ENCODE measurements around the gene BRSK2.

BRSK2 gene

DNA sequence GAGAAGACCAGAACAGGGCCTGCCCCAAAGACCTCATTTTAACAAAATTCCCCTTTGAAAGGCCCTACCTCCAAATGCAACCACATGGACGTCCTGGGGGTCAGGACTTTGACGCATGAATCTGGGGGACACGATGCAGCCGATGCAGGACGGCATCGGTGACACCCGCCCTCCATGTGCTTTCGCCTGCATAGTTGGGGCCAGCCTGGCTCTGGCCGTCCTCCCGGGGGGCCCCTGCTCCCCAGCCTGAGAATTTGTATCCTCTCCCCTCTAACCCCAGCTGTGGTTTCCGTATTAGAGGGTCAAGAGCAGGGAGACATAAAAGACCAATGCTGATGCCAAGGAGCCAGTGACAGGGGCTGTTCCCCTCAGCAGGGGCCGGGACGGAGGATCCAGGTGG, 18.4 kb upstream of the BRSK2 start:
- no peaks in the 10 kb centered on the region for H3K79me2 ChIP-seq (ENCODE audit: control insufficient read depth, insufficient read depth, low read length)
- no peak overlapping the region for H4K8ac ChIP-seq (ENCODE audit: low read depth, low read length)
- H3K56ac ChIP-seq (ENCODE audit: low read length): no peak overlapping the region
- no peak overlapping the region for H2BK15ac ChIP-seq (replicated peaks; ENCODE audit: low read depth)
- H3K9ac ChIP-seq (ENCODE audit: low read length): no peak overlapping the region
- no peaks in the 10 kb centered on the region for H3K4me1 ChIP-seq (ENCODE audit: control insufficient read depth, low read depth, low read length)
- no peaks in the 10 kb centered on the region for H3K36me3 ChIP-seq (ENCODE audit: control insufficient read depth, insufficient read depth, low read length)
- no peak overlapping the region for H3K4me2 ChIP-seq (ENCODE audit: low read length)
- WGBS (ENCODE audit: extremely low coverage, insufficient coverage, low lambda C conversion rate): no CpG with 5 or more reads among the region's 13 CpGs
- no peak for DNase-seq
- H2BK120ac ChIP-seq (ENCODE audit: low read depth, low read length): no peak overlapping the region
- no peak overlapping the region for H4K5ac ChIP-seq (ENCODE audit: low read length)
- no peak overlapping the region for H3K27ac ChIP-seq (ENCODE audit: low read depth, low read length)
- H3K4me3 ChIP-seq (ENCODE audit: low read length): no peak overlapping the region
- no peaks in the 10 kb centered on the region for H3K79me1 ChIP-seq (ENCODE audit: low read length)
- no peaks in the 10 kb centered on the region for H3K27me3 ChIP-seq (ENCODE audit: insufficient read depth, low read length, poor library complexity)
- no peak overlapping the region for H2AK5ac ChIP-seq (ENCODE audit: low read length)
- H3K23ac ChIP-seq (ENCODE audit: low read length): no peak overlapping the region
- H3K18ac ChIP-seq (ENCODE audit: low read length): no peak overlapping the region
- H3K4ac ChIP-seq (ENCODE audit: low read depth, low read length): no peak overlapping the region
- H2BK5ac ChIP-seq (ENCODE audit: low read length): no peak overlapping the region

DNA sequence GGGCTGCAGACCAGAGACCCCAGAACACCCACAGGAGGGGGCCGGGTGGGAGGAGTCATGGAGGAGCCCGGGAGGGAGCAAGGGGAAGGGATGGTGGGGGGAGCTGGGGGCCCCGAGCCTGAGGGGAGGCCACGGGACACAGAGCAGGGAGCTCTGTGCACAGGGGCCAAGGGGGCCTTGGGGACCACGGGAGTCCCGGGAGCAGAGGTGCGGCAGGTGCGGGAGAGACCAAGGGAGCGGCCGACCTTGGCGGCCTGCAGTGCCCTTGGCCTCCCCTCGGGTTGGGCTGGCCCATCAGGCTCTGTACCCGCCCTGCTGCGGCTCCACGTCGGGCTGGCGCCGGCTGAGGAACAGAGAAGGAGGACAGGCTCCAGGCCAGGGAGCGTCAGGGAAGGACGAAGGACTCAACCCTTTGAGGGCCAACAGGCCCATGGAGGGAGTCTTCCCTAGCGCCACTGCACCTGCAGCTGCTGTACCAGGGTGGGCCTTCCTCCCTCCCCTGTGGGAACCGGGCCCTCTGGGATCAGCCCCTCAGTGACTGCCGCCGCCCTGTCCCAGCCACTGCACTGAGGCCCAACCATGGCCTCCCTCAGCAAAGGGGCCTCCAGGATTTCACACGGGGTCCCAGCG, 17.8 kb upstream of the BRSK2 start:
- no peak overlapping the region for H3K4ac ChIP-seq (ENCODE audit: low read depth, low read length)
- H2BK15ac ChIP-seq (replicated peaks; ENCODE audit: low read depth): no peak overlapping the region
- H3K4me1 ChIP-seq (ENCODE audit: control insufficient read depth, low read depth, low read length): no peaks in the 10 kb centered on the region
- H3K27me3 ChIP-seq (ENCODE audit: insufficient read depth, low read length, poor library complexity): no peaks in the 10 kb centered on the region
- H2AK5ac ChIP-seq (ENCODE audit: low read length): no peak overlapping the region
- H3K18ac ChIP-seq (ENCODE audit: low read length): no peak overlapping the region
- no peak overlapping the region for H3K23ac ChIP-seq (ENCODE audit: low read length)
- H3K79me1 ChIP-seq (ENCODE audit: low read length): no peaks in the 10 kb centered on the region
- H4K8ac ChIP-seq (ENCODE audit: low read depth, low read length): no peak overlapping the region
- WGBS (ENCODE audit: extremely low coverage, insufficient coverage, low lambda C conversion rate): no CpG with 5 or more reads among the region's 26 CpGs
- no peak overlapping the region for H3K4me2 ChIP-seq (ENCODE audit: low read length)
- no peak overlapping the region for H4K5ac ChIP-seq (ENCODE audit: low read length)
- no peak overlapping the region for H3K27ac ChIP-seq (ENCODE audit: low read depth, low read length)
- no peaks in the 10 kb centered on the region for H3K79me2 ChIP-seq (ENCODE audit: control insufficient read depth, insufficient read depth, low read length)
- no peaks in the 10 kb centered on the region for H3K36me3 ChIP-seq (ENCODE audit: control insufficient read depth, insufficient read depth, low read length)
- H2BK120ac ChIP-seq (ENCODE audit: low read depth, low read length): no peak overlapping the region
- H3K56ac ChIP-seq (ENCODE audit: low read length): no peak overlapping the region
- no peak overlapping the region for H3K4me3 ChIP-seq (ENCODE audit: low read length)
- H2BK5ac ChIP-seq (ENCODE audit: low read length): no peak overlapping the region
- no peak overlapping the region for H3K9ac ChIP-seq (ENCODE audit: low read length)
- DNase-seq: no peak

DNA sequence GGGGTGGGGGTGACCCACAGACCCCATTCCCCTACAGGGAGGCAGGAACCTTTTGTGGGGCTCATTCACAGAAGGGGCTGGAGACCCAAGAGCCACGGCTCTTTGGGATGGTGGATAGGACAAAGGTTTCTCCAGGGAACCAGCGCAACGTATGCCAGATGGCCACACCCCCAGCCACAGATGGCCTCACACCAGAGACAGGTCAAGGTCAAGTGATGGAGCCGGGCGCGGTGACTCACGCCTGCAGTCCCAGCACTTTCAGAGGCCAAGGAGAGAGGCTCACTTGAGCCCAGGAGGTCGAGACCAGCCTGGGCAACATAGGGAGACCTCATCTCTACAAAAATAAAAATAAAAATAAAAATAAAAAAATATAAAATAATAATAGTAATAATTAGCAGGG, 17.1 kb upstream of the BRSK2 start:
- no peak overlapping the region for H2BK120ac ChIP-seq (ENCODE audit: low read depth, low read length)
- H3K4ac ChIP-seq (ENCODE audit: low read depth, low read length): no peak overlapping the region
- H3K27ac ChIP-seq (ENCODE audit: low read depth, low read length): no peak overlapping the region
- no peak overlapping the region for H2BK15ac ChIP-seq (replicated peaks; ENCODE audit: low read depth)
- no peak overlapping the region for H3K4me3 ChIP-seq (ENCODE audit: low read length)
- no peak overlapping the region for H3K9ac ChIP-seq (ENCODE audit: low read length)
- no peaks in the 10 kb centered on the region for H3K79me1 ChIP-seq (ENCODE audit: low read length)
- no peak overlapping the region for H2BK5ac ChIP-seq (ENCODE audit: low read length)
- H3K56ac ChIP-seq (ENCODE audit: low read length): no peak overlapping the region
- no peak overlapping the region for H4K5ac ChIP-seq (ENCODE audit: low read length)
- no peaks in the 10 kb centered on the region for H3K27me3 ChIP-seq (ENCODE audit: insufficient read depth, low read length, poor library complexity)
- H3K4me2 ChIP-seq (ENCODE audit: low read length): no peak overlapping the region
- no peak overlapping the region for H4K8ac ChIP-seq (ENCODE audit: low read depth, low read length)
- H2AK5ac ChIP-seq (ENCODE audit: low read length): no peak overlapping the region
- no CpG with 5 or more reads among the region's 8 CpGs for WGBS (ENCODE audit: extremely low coverage, insufficient coverage, low lambda C conversion rate)
- H3K79me2 ChIP-seq (ENCODE audit: control insufficient read depth, insufficient read depth, low read length): no peaks in the 10 kb centered on the region
- no peak for DNase-seq
- no peak overlapping the region for H3K23ac ChIP-seq (ENCODE audit: low read length)
- no peaks in the 10 kb centered on the region for H3K36me3 ChIP-seq (ENCODE audit: control insufficient read depth, insufficient read depth, low read length)
- H3K18ac ChIP-seq (ENCODE audit: low read length): no peak overlapping the region
- no peaks in the 10 kb centered on the region for H3K4me1 ChIP-seq (ENCODE audit: control insufficient read depth, low read depth, low read length)

DNA sequence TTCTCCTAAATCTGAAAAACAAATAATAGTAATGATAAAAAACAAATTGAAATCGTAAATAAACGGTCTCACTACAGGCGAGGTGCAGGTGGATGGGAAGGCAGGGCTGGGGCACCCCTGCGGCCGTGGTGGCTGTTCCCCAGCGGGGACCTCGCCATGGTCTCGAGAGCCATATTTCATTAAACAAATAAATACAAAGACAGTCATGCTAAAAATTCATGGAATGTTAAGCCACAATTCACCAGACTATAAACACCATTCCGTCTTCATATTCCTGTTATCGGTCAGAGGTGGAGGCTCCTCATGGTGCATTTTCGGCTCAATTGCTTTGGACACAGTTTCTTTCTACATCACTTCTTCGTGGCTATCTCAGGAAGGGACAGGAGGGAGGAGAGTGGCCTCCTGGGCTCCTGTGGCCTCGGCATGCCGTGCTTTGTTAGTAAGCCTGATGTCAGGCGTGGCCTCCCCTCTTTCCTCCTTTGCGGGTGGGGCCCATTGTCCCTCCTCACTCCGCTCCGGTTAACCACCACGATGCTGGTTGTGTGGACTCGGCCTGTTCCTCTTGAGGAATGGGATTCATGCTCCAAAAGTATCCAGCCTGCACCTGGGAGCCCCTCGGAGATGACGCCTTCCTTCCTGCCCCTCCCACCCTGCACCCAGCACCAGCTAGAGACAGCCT, 16.1 kb upstream of the BRSK2 start:
- Histone ChIP-seq H2BK120ac (ENCODE audit: low read depth, low read length) (no peak overlapping the region), H3K18ac (ENCODE audit: low read length) (no peak overlapping the region), H4K8ac (ENCODE audit: low read depth, low read length) (no peak overlapping the region)

DNA sequence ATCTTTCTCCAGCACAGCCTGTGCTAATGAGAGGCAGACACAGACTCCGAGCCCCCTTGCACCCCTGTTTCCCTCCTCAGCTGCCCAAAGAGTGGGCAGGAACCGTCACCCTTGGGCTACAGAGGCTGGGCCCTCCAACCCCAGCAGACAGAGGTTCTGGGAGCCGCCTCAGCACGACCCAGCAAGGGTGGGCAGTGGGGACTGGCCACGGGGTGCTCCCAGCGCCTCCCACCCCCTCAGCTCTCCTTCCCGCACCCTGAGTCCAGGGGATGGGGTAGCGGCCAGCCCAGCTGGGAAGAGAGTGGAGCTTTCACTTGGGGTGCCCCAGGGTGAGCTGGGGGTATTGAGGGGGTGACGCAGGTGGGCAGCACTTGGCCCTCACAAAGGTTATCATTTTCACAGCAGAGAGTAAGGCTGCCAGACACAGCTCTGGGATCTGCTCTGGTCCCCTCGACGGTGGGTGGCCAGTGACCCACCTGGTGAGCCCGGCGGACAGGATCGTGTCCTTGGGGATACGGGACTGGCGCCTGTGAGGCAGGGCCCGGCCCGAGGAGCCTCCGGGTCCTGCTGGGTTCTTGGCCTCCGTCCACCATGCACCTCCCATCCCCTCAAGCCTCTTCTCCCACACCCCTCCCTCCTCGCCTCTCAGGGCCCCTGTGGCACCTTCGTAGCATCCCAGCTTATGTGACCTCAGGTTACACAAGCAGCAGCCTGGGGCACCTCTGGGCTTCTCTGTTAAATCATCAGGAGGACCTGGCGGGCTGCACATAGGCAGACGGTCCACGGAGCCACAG, 14.4 kb upstream of the BRSK2 start:
- H3K4ac ChIP-seq (ENCODE audit: low read depth, low read length): no peak overlapping the region
- no peak overlapping the region for H4K5ac ChIP-seq (ENCODE audit: low read length)
- H3K4me3 ChIP-seq (ENCODE audit: low read length): no peak overlapping the region
- no peak overlapping the region for H3K27ac ChIP-seq (ENCODE audit: low read depth, low read length)
- H3K9ac ChIP-seq (ENCODE audit: low read length): no peak overlapping the region
- no peaks in the 10 kb centered on the region for H3K27me3 ChIP-seq (ENCODE audit: insufficient read depth, low read length, poor library complexity)
- no peaks in the 10 kb centered on the region for H3K36me3 ChIP-seq (ENCODE audit: control insufficient read depth, insufficient read depth, low read length)
- no peaks in the 10 kb centered on the region for H3K4me1 ChIP-seq (ENCODE audit: control insufficient read depth, low read depth, low read length)
- H3K79me1 ChIP-seq (ENCODE audit: low read length): no peaks in the 10 kb centered on the region
- no peak overlapping the region for H3K56ac ChIP-seq (ENCODE audit: low read length)
- no CpG with 5 or more reads among the region's 25 CpGs for WGBS (ENCODE audit: extremely low coverage, insufficient coverage, low lambda C conversion rate)
- H3K18ac ChIP-seq (ENCODE audit: low read length): no peak overlapping the region
- DNase-seq: no peak
- H3K79me2 ChIP-seq (ENCODE audit: control insufficient read depth, insufficient read depth, low read length): no peaks in the 10 kb centered on the region
- no peak overlapping the region for H3K23ac ChIP-seq (ENCODE audit: low read length)
- H2BK120ac ChIP-seq (ENCODE audit: low read depth, low read length): no peak overlapping the region
- H4K8ac ChIP-seq (ENCODE audit: low read depth, low read length): no peak overlapping the region
- H3K4me2 ChIP-seq (ENCODE audit: low read length): no peak overlapping the region
- H2AK5ac ChIP-seq (ENCODE audit: low read length): no peak overlapping the region
- H2BK5ac ChIP-seq (ENCODE audit: low read length): no peak overlapping the region
- no peak overlapping the region for H2BK15ac ChIP-seq (replicated peaks; ENCODE audit: low read depth)

More for the DNA sequence above, 16.1 kb upstream of the BRSK2 start:
- Histone ChIP-seq H3K56ac (ENCODE audit: low read length) (no peak overlapping the region), H3K4me1 (ENCODE audit: control insufficient read depth, low read depth, low read length) (no peaks in the 10 kb centered on the region), H3K79me2 (ENCODE audit: control insufficient read depth, insufficient read depth, low read length) (no peaks in the 10 kb centered on the region), H2BK15ac (replicated peaks; ENCODE audit: low read depth) (no peak overlapping the region), H4K5ac (ENCODE audit: low read length) (no peak overlapping the region), H2AK5ac (ENCODE audit: low read length) (no peak overlapping the region), H3K36me3 (ENCODE audit: control insufficient read depth, insufficient read depth, low read length) (no peaks in the 10 kb centered on the region), H2BK5ac (ENCODE audit: low read length) (no peak overlapping the region), H3K27me3 (ENCODE audit: insufficient read depth, low read length, poor library complexity) (no peaks in the 10 kb centered on the region), H3K79me1 (ENCODE audit: low read length) (no peaks in the 10 kb centered on the region), H3K9ac (ENCODE audit: low read length) (no peak overlapping the region), H3K27ac (ENCODE audit: low read depth, low read length) (no peak overlapping the region), H3K4ac (ENCODE audit: low read depth, low read length) (no peak overlapping the region), H3K23ac (ENCODE audit: low read length) (no peak overlapping the region), H3K4me3 (ENCODE audit: low read length) (no peak overlapping the region), H3K4me2 (ENCODE audit: low read length) (no peak overlapping the region)
- no peak for DNase-seq
- WGBS (ENCODE audit: extremely low coverage, insufficient coverage, low lambda C conversion rate): no CpG with 5 or more reads among the region's 22 CpGs

Data from mesendoderm (in vitro differentiated cells).